NT2/D1 (cell line): ENCODE results near the gene RFC4.

ENCODE experiments used
- SUZ12 ChIP-seq: IDR thresholded peaks from 2 replicates; pipeline ENCODE4 v1.6.1; 2011; ENCODE audit not compliant: insufficient read length, insufficient read depth; ENCODE audit errors: extremely low read depth
- YY1 ChIP-seq: IDR thresholded peaks from 2 replicates; pipeline ENCODE4 v1.6.1; 2011; ENCODE audit not compliant: insufficient read length, insufficient read depth

GRCh38 chr3:186772701-186773417, 33.4 kb downstream of the RFC4 start:
- TF ChIP-seq SUZ12, result no peak
- no peak for TF ChIP-seq YY1
